NCI-H187 treated with DMSO at 0.1 percent for 48 hours (cell line): ENCODE data around the gene DYNLT4.
"Not testable (repeated sequence)": the region's sequence is repeated elsewhere in the genome, so short reads cannot be mapped to it uniquely, and the experiment has no call there.

Experiments
- DNase-seq: peaks from one replicate; lab custom pipeline; 2025; lab: John Stamatoyannopoulos, UW

Gene DYNLT4

DNA sequence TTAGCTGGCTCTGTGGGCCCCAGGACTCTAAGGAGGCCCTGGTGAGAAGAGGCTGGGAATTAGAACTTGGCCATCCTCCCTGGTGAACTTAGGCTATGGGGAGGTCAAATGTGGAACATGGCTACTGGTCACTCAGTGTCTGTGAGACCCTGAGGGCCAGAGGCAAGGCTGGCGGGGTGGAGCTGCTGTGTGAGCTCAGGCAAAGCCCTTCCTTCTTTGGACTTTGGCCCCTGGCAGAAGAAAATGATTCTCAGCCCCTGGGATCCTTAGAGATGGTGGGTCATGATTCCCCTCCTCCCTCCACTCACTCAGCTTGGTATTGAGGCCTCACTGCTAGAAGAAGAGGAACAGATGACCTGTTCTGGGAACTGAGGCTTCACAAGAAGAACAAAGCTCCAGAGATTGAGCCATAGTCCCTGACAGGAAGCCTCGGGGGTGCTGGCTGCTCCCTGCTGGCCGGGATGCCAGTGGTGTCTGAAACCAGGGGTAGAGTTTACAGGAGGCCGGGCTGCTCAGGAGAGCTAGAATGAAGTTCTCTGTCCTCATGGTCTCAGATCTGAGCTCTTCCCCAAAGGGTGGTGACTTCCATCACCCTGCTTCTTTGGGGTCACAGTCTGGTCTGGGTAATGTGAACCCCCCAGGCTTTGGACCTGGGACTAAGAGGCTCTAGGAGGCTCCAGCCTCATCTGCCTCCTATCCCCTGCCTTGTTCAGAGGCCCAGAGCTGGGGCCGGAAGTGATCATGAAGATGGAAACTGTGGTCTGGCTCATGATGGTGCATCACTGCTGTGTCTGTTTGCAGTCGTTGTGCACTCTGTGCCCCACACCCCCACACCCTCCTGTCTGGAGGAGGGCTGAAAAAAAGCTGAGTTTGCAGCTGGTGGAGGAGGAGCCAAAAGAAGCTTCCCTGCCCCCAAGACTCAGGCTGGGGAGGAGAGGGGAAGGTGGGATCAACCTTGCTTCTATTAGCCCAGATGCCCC lies 2.1 kb upstream of the DYNLT4 start:
- DNase-seq, result no peak

DNA sequence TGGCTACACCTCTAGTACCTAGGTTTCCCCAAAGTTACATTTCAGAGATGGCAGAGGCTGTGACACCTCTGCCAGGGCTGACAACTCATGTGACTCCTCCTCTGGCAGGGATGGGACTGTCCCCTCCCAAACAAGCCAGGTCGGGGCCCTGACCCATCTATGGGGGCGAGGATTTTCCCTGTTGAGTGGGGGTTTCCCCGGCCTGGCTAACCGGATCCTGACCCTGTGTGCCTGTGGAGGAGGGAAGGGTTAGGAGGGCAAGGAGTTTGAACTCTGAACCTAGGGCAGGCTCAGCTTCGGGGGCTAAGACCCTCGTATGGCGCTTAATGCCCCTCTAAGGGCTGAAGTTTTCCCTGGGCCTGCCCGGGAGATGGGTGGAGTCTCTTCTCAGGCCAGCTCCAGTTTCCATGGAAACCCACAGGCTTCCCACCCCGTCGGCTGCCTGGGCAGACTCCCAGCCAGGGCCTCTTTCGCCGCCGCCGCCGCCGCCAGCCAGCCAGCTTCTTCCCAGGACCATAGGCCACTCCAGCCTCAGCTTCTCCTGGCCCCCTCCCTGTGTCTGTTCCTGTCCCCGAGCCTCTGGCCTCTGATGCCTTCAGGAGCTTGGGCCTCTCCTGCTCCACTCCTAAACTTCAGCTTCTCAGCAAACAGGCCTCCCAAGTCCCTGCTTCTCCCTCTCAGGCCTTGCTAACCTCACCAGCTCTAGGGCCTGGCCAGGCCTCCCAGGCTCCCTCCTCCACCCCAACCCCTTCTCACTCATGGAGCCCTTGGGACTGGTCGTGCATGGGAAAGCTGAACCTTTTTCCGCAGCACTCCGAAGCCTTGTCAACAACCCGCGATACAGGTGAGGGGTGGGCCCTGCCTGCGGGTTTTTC lies 1.1 kb upstream of the DYNLT4 start, which contains the start of gene BTBD19:
BTBD19 (plus strand) TSS at position 461 of the 875 bp plus-strand sequence; CDS start at position 759, 298 bp downstream.
- DNase-seq, result no peak

DNA sequence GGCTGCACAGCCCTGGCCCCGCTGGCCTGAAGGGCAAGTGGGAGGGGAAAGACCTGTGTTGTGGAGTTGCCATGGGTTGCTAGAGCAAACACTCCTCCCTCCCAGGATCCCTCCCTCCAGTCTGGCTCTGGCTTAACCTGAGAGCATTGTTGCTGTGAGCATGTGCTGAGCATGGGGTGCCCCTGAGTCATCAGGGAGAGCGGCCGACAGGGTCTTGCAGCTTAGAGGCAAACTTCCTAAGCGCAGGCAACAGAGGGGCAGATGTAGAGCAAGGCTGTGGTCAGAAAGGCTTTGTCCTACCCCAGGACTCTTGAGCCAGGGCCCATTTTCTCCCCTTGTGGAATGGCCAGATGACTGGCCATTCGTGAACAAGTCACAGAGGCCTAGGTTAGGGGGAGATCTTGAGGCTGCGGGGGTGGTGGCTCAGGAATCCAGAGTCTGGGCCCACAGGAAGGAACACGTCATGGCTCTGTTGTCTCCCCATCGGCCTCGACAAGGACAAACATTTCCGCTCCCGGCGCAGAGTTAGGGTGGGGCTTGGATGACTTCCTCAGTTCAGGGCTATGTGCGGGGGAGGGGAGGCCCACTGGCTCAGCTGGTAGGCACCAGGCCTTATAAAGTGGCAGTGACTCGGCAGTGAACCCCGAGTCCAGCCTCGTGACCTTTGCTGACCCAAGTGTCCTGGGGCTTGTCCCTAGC lies 362 bp upstream of the DYNLT4 start:
- DNase-seq, result no peak

DNA sequence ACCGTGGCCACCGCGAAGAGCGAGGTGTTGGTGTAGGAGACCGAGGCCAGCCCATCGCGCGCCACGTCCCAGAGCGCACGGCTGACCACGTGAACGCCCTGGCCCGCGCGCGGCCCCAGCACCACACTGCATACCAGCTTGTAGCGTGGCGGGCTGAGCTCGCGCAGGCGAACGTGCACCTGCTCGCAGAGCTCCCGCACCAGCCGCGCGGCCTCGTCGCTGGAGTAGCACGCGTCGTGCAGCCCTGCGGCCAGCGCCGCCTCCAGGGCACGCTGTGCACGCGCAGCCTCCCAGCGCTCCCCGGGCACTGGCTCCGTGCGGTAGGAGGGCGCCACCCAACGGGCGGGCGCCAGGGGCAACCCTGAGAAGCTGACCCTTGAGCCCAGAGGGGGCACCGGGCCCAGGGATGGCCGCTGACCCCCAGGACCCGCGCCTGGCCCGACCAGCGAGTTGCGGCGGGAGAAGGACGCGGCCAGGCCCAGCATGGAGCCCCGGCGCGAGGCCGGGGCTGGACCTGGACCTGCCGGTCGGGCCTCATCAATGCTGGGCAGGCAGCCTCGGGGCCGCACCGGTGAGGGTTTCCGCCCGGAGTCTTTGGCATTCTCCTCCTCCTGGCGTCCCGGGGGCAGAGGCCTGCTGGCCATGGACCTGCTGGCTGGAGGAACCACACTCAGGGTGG lies 987 bp downstream of the DYNLT4 start:
- DNase-seq, result no peak

DNA sequence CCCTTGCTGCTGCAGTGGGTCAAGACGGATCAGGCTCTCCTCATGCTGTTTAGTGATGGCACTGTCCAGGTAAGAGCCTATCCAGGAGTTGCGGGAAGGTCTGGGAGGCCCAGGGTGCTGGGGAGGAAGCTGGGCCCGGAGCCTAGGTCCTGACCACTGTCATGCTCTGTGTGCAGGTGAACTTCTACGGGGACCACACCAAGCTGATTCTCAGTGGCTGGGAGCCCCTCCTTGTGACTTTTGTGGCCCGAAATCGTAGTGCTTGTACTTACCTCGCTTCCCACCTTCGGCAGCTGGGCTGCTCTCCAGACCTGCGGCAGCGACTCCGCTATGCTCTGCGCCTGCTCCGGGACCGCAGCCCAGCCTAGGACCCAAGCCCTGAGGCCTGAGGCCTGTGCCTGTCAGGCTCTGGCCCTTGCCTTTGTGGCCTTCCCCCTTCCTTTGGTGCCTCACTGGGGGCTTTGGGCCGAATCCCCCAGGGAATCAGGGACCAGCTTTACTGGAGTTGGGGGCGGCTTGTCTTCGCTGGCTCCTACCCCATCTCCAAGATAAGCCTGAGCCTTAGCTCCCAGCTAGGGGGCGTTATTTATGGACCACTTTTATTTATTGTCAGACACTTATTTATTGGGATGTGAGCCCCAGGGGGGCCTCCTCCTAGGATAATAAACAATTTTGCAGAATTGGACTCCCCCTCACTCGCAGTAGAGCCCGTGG lies 1.7 kb downstream of the DYNLT4 start:
- no peak for DNase-seq

DNA sequence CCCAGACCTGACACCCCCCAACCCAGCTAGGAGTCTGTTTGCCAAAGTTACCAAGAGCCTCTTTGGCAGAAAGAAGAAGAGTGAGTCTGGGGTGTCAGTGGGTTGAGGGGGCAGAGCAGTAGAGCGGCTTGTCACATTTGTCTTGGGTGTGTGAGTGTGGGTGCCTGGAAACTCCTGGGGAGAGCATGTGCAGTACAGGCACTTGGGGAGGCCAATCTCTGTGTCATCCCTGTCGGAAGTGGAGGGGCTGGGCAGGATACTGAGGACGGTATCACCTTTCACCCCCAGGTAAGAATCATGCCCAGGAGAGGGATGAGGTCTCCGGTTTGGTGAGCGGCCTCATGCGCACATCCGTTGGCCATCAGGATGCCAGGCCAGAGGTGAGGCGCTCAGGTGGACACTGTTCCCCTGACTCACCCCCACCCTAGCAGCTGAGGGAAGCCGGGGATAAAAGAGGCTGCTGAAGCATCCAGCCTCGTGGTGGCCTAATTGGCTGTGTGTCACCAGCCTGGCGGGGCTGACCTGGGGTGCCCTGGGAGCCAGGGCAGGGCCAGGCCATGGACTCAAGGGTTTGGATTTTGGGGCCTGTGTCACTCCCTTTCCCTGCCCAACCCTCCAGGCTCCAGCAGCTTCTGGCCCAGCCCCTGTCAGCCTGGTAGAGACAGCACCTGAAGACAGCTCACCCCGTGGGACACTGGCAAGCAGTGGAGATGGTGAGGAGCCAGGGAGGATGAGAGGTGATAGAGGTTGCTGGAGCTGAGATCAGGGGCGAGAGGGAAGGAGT lies 3.6 kb downstream of the DYNLT4 start:
- no peak for DNase-seq

DNA sequence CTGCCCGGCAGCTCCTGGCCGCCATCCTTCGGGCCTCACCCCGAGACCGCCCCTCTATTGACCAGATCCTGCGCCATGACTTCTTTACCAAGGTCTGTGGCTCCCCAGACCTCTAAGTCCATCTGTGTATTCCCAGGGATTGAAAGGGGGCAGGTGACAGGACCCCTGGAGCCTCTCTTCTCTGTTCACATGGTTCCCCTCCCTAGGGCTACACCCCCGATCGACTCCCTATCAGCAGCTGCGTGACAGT lies 4.2 kb downstream of the DYNLT4 start:
- DNase-seq, result no peak

DNA sequence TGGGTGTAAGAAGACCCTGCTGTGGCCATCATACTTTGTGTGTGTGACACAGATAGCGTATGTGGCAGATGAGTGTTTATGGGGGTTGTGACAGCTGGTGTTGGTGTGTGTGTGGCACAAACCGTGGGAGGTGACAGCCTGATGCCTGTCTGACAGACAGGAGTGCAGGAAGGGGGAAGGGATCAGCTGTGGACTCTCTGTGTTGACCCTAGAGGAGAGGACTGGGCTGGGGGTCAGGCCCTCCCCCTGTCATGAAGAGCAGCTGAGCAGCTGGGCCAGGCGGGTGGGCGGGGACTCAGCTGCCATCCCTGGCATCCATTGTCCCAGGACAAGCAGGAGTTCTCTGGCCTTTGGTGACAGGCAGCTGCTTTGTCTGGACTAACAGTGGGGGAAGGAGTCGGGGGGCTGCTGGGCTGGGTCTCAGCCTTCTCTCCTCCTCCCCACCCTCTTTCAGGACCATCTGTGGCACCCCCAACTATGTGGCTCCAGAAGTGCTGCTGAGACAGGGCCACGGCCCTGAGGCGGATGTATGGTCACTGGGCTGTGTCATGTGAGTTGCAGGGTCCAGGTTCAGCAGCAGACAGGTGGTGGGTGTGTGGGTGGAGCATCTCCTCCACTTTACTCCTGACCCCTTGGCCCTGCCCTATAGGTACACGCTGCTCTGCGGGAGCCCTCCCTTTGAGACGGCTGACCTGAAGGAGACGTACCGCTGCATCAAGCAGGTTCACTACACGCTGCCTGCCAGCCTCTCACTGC lies 4.7 kb downstream of the DYNLT4 start:
- DNase-seq, result no peak

DNA sequence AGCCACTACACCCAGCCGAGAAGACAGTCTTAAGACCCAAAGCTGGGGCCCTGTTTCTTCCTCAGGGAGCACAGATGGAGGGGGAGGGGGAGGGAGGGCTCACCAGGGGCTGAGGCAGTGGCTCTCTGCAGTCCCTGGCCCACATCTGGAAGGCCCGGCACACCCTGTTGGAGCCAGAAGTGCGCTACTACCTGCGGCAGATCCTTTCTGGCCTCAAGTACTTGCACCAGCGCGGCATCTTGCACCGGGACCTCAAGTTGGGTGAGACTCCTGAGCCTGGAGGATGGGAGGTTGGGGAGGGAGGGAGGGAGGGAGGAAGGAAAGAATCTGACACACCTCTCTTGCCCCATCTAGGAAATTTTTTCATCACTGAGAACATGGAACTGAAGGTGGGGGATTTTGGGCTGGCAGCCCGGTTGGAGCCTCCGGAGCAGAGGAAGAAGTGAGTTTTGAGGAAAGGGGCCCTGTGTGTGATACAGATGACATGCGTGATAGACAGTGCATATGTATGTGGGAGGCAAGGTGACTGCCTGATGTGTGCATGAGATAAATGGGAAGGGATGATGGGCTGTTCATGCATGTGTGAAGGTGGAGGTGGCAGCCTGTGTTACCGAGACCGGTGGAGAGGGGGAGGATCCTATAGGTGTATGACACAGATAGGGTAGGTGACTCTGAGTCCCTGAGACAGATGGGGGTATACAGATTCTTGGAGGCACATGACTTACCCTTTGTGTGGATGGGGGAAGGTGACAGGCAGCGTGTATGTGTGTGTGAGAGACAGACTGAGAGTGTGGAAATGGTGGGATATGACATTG lies 5.5 kb downstream of the DYNLT4 start:
- no peak for DNase-seq

DNA sequence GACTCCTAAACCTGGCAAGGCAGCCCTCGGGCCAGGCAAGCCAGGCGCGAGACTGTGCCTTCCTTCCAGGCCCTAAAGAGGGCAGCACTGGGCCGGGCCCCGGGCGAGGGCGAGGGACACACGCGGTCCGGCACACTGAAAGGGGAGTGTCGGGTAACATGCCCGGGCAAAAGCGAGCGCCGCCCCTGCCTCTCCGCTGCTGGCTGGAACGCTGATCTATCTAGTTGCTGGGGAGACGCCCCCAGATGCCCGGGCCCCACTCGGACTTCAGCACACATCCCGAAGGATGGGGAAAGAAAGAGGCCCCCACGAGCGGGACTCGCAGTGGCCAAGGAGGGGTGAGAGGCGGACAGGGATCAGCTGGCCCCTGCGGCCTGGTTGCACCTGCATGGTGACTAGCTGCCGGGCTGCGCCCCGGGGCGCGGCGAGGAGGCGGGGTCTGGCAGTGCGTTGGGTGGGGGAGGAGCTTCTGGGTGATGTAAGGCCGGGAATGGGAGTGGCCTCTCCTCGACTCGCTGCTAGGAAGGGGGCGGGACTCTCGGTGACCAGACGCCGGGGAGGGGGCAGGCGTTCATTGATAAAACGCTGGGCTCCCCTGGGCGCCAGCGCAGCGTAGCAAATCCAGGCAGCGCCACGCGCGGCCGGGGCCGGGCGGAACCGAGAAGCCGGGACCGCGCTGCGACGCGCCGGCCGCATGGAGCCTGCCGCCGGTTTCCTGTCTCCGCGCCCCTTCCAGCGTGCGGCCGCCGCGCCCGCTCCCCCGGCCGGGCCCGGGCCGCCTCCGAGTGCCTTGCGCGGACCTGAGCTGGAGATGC lies 7.2 kb downstream of the DYNLT4 start, which contains the start of gene PLK3:
PLK3 (plus strand) TSS at position 608 of the 815 bp plus-strand sequence; CDS start at position 695, 87 bp downstream.
- peak; percentile 93 for DNase-seq

DNA sequence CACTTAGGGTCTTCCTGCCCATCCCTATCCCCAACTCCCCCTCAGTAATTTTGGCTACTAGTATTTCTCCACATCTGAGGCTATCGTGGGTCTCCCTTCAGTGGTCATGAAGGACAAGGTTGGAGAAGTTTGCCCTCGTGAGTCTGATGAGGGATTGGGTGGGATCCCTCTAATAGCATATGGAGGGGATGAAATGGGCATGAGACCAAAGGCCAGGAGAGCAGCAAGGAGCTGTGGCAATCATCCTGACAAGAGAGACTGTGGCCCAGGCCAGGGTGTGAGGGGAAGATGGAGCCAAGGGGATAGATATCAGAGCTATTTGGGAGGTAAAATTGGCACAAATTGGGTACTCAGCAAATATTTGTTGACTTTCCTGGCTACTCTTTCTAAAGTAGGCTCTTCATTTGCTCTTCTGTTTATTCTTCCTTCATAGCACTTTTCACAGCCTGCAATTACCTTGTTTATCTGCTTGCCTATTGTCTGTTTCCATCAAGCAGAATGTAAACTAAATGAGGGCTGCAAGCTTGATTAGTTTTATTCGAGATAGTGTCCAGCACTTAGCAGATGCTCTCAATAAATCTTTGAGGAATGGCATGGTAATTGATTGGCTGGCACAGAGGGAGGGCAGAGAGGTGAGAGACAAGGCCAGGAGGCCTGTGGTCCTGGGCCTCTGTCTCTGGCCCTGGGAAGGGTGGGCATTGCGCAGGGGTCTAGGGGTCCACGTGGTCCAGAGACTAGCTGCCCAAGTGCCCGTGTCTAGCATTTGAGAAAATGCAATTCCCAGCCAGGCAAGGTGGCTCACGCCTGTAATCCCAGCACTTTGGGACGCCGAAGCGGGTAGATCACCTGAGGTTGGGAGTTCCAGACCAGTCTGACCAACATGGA lies 8.4 kb downstream of the DYNLT4 start:
- no peak for DNase-seq

DNA sequence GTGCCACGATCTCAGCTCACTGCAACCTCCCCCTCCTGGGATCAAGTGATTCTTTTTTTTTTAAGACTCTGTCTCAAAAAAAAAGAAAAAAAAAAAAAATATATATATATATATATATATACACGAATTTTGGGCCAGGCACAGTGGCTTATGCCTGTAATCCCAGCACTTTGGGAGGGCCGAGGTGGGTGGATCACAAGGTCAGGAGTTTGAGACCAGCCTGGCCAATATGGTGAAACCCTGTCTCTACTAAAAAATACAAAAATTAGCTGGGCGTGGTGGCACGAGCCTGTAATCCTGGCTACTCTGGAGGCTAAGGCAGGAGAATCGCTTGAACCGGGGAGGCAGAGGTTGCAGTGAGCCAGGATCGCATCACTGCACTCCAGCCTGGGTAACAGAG lies 9.3 kb downstream of the DYNLT4 start:
- DNase-seq, result not testable (repeated sequence)

DNA sequence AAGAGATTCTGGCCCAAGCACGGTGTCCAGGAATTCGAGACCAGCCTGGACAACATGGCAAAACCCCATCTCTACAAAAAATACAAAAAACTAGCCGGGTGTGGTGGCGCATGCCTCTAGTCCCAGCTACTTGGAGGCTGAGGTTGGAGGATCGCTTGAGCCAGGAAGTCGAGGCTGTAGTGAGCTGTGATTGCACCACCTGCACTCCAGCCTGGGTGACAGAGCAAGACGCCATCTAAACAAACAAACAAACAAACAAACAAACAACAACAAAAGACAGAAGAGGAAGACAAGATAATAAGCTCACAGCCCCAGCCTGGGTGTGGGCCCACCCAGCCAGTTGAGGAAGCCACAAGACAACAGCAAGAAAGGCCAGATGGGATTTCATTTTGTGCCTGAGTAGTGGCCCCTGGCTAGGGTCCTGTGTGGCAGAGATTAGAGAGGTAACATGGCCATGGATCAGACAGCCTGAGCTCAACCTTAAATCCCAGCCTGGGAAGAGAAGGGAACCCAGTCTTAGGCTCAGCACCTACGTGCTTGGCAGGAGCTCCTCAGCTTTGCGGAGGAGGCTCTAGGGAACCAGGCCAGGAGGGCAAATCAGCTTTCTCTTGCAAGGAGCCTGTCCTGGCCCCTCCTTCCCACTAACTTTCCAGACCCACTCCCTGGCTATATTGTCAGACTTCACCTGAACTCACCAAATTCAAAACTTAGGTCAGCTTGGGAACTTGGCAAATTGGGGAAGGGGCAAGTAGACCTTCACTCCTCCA lies 14.2 kb downstream of the DYNLT4 start:
- DNase-seq, result no peak

DNA sequence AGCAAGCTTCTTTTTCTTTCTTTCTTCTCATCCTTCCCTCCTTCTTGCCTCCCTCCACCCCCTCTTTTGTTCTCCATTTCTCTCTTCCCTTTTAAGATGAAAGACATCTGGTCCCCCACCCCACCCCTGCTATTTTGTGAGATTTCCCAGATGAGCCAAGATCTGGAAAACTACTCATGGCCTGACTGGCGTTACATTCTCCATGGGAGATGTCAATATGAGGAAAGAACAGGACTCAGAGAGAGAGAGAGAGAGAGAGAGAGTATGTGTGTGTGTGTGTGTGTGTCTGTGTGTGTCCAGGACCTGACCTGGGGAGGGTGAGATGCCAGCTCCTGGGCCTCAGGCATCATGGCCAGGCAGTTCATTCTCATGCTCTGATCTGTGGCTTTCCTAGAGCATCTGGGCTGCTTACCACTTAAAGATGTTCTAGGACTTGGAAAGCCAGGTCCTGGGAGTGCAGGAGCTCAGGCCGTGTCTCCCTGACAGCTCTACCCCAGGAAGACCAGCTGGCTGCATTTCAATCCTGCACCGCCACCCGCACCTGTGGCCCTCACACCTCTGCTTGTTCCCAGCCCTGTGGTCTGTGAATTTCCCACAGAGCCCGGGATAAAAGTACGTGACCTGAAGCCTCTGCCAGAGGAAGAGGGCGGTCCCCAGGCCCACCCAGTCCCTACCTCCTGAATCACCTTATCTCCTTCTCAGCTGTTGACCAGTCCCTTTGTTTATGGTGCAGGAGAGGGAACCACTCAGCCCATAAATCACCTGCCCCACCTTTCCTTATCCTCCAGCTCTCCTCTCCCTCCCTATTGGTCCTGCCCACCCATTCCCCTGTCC lies 16.0 kb downstream of the DYNLT4 start:
- DNase-seq, result no peak
